Right renal pelvis (tissue), 4 donors: ENCODE results near the gene EOLA1. TPM values are rescaled to one million over a fixed set of nuclear protein-coding genes. Genes with fewer than 3 reads are reported as not detected.
"Not testable (repeated sequence)": the region's sequence is repeated elsewhere in the genome, so short reads cannot be mapped to it uniquely, and the experiment has no call there.

Source experiments
- DNase-seq, 4 donors: peaks; one replicate each; pipeline ENCODE4 v3.0.0-alpha.2; 2013; ENCODE audit warnings: low read depth in 4 of 4, low spot score in 3 of 4, missing footprints in 1 of 4
- polyA plus RNA-seq, 4 donors: library from polyadenylated mRNA; unstranded; fragments of 120-200 nt; gene quantifications; one replicate each; pipeline ENCODE4 v1.2.1, GENCODE V29; 2013; ENCODE audit not compliant: insufficient read length in 4 of 4

The EOLA1 gene
- polyA plus RNA-seq, 4 donors: 18.9 to 21.4 (median 20.2) TPM

GRCh38 chrX:149512225-149512885, 28.5 kb upstream of the EOLA1 start:
- no peak for DNase-seq

GRCh38 chrX:149513825-149514428, 26.9 kb upstream of the EOLA1 start:
- DNase-seq: no peak

GRCh38 chrX:149515954-149516602, 24.7 kb upstream of the EOLA1 start:
- DNase-seq: no peak

DNA sequence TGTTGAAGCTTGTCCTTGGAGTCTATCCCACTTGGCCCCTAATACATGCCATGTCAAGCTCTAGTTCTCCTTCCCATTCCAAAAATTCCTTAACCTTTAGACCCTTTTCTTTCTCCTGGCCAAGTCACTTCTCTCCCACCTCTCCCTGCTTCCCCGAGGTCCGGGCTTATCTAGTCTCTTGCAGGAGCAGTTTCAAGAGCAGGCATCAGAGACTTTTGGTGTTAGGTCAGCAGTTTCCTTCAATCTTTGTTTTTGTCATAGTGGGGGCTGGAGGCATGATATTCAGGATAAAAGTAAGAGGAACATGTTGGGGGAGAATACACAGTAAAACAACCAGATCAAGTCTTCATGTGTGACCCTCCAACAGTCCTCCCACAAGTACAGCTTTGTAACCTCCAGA, 24.2 kb upstream of the EOLA1 start:
- no peak for DNase-seq

DNA sequence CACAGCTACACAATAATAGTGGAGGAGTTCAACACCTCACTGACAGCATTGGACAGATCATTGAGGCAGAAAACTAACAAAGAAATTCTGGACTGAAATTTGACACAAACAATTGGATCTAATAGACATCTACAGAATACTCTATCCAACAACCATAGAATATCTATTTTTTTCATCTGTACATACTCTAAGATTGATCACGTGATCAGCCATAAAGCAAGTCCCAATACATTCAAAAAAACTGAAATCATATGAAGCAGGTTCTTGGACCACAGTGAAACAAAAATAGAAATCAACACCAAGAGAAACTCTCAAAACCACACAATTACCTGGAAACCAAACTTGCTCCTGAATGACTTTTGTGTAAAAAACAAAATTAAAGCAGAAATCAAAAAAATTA, 23.5 kb upstream of the EOLA1 start:
- no peak for DNase-seq

GRCh38 chrX:149518236-149518635, 22.6 kb upstream of the EOLA1 start:
- no peak for DNase-seq

GRCh38 chrX:149520636-149521277, 20.1 kb upstream of the EOLA1 start:
- not testable (repeated sequence) for DNase-seq

DNA sequence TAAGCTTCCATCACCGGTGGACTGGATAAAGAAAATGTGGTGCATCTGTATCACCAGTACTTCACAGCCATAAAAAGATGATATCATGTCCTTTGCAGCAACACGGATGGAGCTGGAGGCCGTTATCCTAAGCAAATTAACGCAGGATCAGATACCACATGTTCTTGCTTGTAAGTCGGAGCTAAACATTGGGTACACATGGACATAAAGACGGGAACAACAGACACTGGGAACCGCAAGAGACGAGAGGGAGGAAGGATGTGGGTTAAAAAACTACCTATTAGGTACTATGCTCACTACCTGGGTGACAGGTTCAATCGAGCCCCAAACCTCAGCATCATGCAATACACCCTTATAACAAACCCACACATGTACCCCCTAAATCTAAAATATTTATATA, 19.4 kb upstream of the EOLA1 start:
- DNase-seq: no peak

GRCh38 chrX:149522916-149523315, 17.9 kb upstream of the EOLA1 start:
- DNase-seq: no peak

GRCh38 chrX:149525389-149525788, 15.4 kb upstream of the EOLA1 start:
- not testable (repeated sequence) for DNase-seq

GRCh38 chrX:149525903-149526302, 14.9 kb upstream of the EOLA1 start:
- not testable (repeated sequence) for DNase-seq

GRCh38 chrX:149526318-149527033, 14.3 kb upstream of the EOLA1 start:
- DNase-seq: not testable (repeated sequence)

GRCh38 chrX:149527705-149528104, 13.1 kb upstream of the EOLA1 start:
- no peak for DNase-seq

GRCh38 chrX:149528381-149528780, 12.4 kb upstream of the EOLA1 start:
- DNase-seq: no peak

DNA sequence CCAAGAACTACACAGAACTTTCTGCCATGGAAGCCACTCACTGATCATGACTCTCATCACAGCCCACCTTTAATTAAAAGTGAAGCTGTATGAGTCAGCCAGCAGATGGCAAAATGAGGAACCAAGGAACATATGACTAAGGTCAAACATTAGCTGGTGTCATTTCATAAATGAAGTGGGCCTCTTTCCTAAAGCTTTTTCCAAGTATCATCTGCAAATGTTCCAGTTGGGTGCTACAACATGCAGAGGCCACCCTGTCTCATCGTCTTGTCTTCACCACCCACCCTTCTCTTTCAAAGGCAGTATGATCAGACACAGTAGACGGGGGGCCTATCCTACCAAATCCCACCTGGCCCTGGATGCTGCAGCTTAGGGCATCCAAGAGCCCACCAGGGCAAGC, 9.2 kb upstream of the EOLA1 start:
- no peak for DNase-seq

GRCh38 chrX:149532868-149533267, 7.9 kb upstream of the EOLA1 start:
- not testable (repeated sequence) for DNase-seq

GRCh38 chrX:149533999-149534398, 6.8 kb upstream of the EOLA1 start:
- not testable (repeated sequence) for DNase-seq

- DNase-seq: not testable (repeated sequence)
Measured at GRCh38 chrX:149534926-149535602, 5.7 kb upstream of the EOLA1 start.

DNA sequence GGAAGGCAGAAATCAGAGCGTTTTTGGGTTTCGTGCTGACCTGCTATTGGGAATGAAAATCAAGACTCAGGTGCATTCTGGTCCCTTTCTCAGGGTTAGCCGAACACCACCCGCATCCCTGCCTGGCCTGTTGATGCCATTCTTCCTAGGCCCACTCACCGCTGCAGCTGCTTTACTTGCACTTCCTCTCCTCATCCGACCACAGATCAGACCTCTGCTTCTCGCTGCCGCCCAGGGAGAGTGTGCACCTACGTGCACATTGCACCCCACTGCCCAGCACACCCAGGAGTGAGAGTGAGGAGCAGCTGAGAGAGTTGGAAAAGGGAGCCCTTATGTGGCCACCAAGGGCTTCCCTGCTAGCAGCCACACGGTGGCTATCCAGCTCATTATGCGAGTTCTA, 3.3 kb upstream of the EOLA1 start:
- DNase-seq: not testable (repeated sequence)
